Spinal cord (tissue), 10 donors: ENCODE results near the gene HHIPL1. TPM values are rescaled to one million over a fixed set of nuclear protein-coding genes. Genes with fewer than 3 reads are reported as not detected.
"Not testable (repeated sequence)": the region's sequence is repeated elsewhere in the genome, so short reads cannot be mapped to it uniquely, and the experiment has no call there.

Experiments
- DNase-seq, 6 donors: peaks; one replicate each; pipeline versions ENCODE4 v3.0.0 to v3.0.0-alpha.2; 2013 to 2015; ENCODE audit warnings: low spot score in 6 of 6, low read depth in 4 of 6
- H3K27ac ChIP-seq: one replicate; pipeline ENCODE4 v1.5.1; 2013; ENCODE audit warnings: low read depth, low read length, control low read depth
- H3K27me3 ChIP-seq: one replicate; pipeline ENCODE4 v1.6.1; 2013; ENCODE audit warnings: low read length; ENCODE audit not compliant: control insufficient read depth, insufficient read depth
- H3K36me3 ChIP-seq: one replicate; pipeline ENCODE4 v1.6.1; 2013; ENCODE audit warnings: low read length; ENCODE audit not compliant: control insufficient read depth, insufficient read depth
- H3K4me1 ChIP-seq: one replicate; pipeline ENCODE4 v1.6.1; 2013; ENCODE audit warnings: low read length; ENCODE audit not compliant: control insufficient read depth, insufficient read depth
- H3K4me3 ChIP-seq: one replicate; pipeline ENCODE4 v1.5.1; 2013; ENCODE audit warnings: low read depth, low read length, control low read depth
- H3K9me3 ChIP-seq: one replicate; pipeline ENCODE4 v1.6.1; 2013; ENCODE audit warnings: low read length; ENCODE audit not compliant: control insufficient read depth, insufficient read depth
- whole genome bisulfite sequencing: methylation state at CpG from one replicate; pipeline ENCODE4 v1.1.5; 2013; ENCODE audit warnings: missing lambda C conversion rate; ENCODE audit not compliant: insufficient coverage; 5-methylcytosine and 5-hydroxymethylcytosine counted together
- polyA plus RNA-seq, 2 donors: library from polyadenylated mRNA; unstranded; fragments of 120-200 nt; gene quantifications; one replicate each; pipeline ENCODE4 v1.2.1, GENCODE V29; 2013; ENCODE audit not compliant: insufficient read length in 2 of 2
- total RNA-seq, 2 donors: library from RNA; depleted of rRNA in 1 of 2; stranded (reverse); fragments of 120-200 nt in 1 of 2; fragments of >200 nt in 1 of 2; gene quantifications; one replicate each; pipeline versions ENCODE4 v1.2.3 to v1.2.4, GENCODE V29; 2013 to 2014
- donor health status: healthy.

Gene HHIPL1
- total and polyA plus RNA-seq, 4 donors = 4.8 to 6.2 (median 5.4) TPM

GRCh38 chr14:99633141-99633540 lies 11.8 kb upstream of the HHIPL1 start:
- Histone ChIP-seq H3K27me3 (no peaks in the 10 kb centered on the region), H3K9me3 (no peaks in the 10 kb centered on the region), H3K36me3 (no peaks in the 10 kb centered on the region), H3K4me3 (no peak overlapping the region), H3K4me1 (peaks cover 19% of the 10 kb centered on the region), H3K27ac (no peak overlapping the region)
- no peak for DNase-seq
- WGBS = 84% methylated on average over 3 of the region's 3 CpGs

DNA sequence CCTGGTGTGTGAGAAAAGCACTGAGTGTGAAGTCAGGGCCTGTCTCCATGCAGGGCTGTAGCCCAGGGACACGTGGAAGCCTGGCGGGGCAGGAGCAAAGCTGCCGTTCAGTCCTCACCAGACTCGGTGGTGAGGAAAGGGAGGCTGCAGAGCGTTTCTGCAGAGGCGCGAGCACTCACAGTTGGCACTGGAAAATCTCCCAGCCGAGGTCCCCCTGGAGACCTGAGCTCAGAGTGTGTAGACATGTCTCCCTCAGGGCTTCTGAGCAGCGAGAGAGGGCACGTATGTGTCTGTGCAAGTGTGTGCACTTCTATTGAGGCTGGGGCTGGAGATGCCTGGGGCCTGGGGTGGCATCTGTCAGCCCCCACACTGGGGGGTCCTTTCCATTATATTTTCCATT lies 11.0 kb upstream of the HHIPL1 start:
- 46% methylated on average over 10 of the region's 10 CpGs for WGBS
- no peaks in the 10 kb centered on the region for H3K27me3 ChIP-seq
- peak in 1 of 6 donors; percentile 62 for DNase-seq
- no peaks in the 10 kb centered on the region for H3K36me3 ChIP-seq
- H3K4me1 ChIP-seq = peaks cover 14% of the 10 kb centered on the region
- no peaks in the 10 kb centered on the region for H3K9me3 ChIP-seq
- no peak overlapping the region for H3K4me3 ChIP-seq
- H3K27ac ChIP-seq = no peak overlapping the region

DNA sequence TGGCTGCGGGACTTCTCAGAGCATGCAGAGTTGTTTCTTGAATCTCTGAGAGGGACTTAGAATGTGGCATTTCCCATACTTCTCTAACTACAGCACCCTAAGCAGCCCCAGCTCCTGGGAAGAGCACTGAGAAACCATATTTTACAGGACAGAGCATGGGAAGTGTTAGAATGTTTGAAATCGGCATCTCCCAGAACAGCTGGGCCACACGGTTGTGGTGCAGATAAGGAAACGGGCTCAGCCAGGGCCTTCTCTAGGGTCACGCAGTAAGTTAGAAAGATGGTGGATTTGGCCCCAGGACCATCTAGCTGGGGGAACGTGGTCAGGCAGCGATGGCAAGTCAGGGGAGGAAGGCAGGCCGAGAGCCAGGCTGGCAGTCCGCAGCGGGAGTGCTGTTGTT lies 10.5 kb upstream of the HHIPL1 start:
- no peak for DNase-seq
- Histone ChIP-seq H3K27me3 (no peaks in the 10 kb centered on the region), H3K9me3 (no peaks in the 10 kb centered on the region), H3K4me3 (no peak overlapping the region), H3K27ac (no peak overlapping the region), H3K36me3 (no peaks in the 10 kb centered on the region), H3K4me1 (peaks cover 11% of the 10 kb centered on the region)
- 76% methylated on average over 6 of the region's 10 CpGs for WGBS

DNA sequence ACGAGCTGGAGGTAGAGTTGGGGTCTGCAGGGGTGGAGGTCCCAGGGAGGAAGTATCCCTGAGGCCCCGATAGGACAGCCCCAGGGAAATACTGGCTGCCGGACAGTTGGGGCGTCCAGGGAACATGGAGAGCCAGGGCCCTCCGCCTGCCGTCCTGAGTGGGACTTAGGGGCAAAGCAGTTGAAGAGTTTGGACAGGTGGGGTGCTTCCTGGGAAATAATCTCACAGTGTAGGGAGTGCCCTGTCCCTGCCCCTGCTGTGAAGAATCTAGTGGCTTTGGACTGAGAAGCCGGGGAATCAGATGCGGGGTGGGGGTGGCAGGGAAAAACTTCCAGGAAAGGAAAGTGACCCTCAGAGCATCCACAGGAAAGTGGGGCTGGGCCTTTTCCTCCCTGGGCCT lies 9.8 kb upstream of the HHIPL1 start:
- H3K9me3 ChIP-seq = no peaks in the 10 kb centered on the region
- peaks cover 11% of the 10 kb centered on the region for H3K4me1 ChIP-seq
- H3K4me3 ChIP-seq = no peak overlapping the region
- 83% methylated on average over 8 of the region's 8 CpGs for WGBS
- no peak overlapping the region for H3K27ac ChIP-seq
- no peaks in the 10 kb centered on the region for H3K36me3 ChIP-seq
- no peak for DNase-seq
- no peaks in the 10 kb centered on the region for H3K27me3 ChIP-seq

- peaks cover 11% of the 10 kb centered on the region for H3K4me1 ChIP-seq
- WGBS = 58% methylated on average over 2 of the region's 5 CpGs
Measured at GRCh38 chr14:99636487-99636886, 8.4 kb upstream of the HHIPL1 start.

DNA sequence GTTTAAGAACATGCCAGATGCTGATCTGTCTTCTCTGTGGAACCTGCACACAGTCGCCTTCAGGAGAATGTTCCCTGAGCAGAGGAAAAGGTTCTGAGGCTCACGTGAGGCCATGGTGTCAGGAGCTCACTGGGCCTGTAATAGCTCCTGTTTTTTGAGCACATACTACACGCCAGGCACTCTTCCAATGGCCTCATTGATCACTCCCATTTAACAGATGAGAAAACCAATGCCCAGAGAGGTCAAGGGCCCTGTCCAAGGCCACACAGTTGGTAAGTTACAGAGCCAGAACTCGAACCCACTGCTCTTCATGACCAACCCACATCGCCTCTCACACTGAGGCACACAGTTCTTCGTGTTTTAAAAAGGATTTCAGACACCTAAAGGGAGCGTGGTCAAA lies 7.3 kb upstream of the HHIPL1 start:
- Histone ChIP-seq H3K36me3 (no peaks in the 10 kb centered on the region), H3K27ac (no peak overlapping the region), H3K27me3 (no peaks in the 10 kb centered on the region), H3K4me3 (no peak overlapping the region), H3K4me1 (peaks cover 11% of the 10 kb centered on the region), H3K9me3 (no peaks in the 10 kb centered on the region)
- no peak for DNase-seq
- WGBS = 91% methylated on average over 7 of the region's 7 CpGs

More at GRCh38 chr14:99636487-99636886, 8.4 kb upstream of the HHIPL1 start:
- H3K27me3 ChIP-seq = no peaks in the 10 kb centered on the region
- H3K36me3 ChIP-seq = no peaks in the 10 kb centered on the region
- no peak for DNase-seq
- no peaks in the 10 kb centered on the region for H3K9me3 ChIP-seq
- H3K4me3 ChIP-seq = no peak overlapping the region
- H3K27ac ChIP-seq = no peak overlapping the region

GRCh38 chr14:99642771-99643170 lies 2.2 kb upstream of the HHIPL1 start:
- not testable (repeated sequence) for H3K4me3 ChIP-seq, H3K27ac ChIP-seq, DNase-seq, H3K9me3 ChIP-seq, H3K36me3 ChIP-seq
- peaks cover 19% of the 10 kb centered on the region for H3K4me1 ChIP-seq
- peaks cover 13% of the 10 kb centered on the region for H3K27me3 ChIP-seq
- 93% methylated on average over 4 of the region's 5 CpGs for WGBS

- WGBS = 73% methylated on average over 5 of the region's 6 CpGs
- H3K4me3 ChIP-seq = no peak overlapping the region
- H3K4me1 ChIP-seq = peaks cover 19% of the 10 kb centered on the region
- no peak overlapping the region for H3K27ac ChIP-seq
- peaks cover 2% of the 10 kb centered on the region for H3K36me3 ChIP-seq
- no peak for DNase-seq
- peaks cover 13% of the 10 kb centered on the region for H3K27me3 ChIP-seq
- no peaks in the 10 kb centered on the region for H3K9me3 ChIP-seq
Measured at GRCh38 chr14:99643343-99643742, 1.6 kb upstream of the HHIPL1 start.

DNA sequence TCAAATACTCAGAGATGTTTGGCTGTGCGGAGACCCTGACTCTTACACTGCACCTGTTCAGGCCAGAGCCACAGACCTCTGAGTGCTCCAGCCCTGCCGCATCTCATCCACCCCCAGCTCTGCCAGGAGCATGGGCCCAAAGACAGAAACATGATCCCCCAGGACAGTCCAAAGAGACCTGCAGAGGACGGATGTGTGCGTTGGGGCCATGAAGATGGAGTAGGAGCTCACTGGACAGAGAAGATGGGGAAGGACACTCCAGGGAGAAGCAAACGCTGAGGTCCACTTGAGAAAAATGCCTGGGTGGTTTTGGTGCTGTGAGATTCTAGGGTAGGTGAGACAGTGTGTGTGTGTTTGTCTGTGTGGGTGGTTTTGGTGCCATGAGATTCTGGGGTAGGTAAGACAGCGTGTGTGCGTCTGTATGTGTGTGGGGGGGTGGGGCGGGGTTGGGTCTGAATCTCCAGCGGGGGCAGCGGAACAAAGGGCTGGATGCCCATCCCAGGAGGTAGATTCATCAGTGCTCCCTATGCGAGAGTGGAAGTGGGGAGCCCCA lies 818 bp upstream of the HHIPL1 start:
- Histone ChIP-seq H3K27ac (no peak overlapping the region), H3K4me3 (no peak overlapping the region), H3K27me3 (peaks cover 13% of the 10 kb centered on the region), H3K4me1 (peaks cover 19% of the 10 kb centered on the region), H3K36me3 (peaks cover 2% of the 10 kb centered on the region), H3K9me3 (no peaks in the 10 kb centered on the region)
- DNase-seq = no peak
- WGBS = 89% methylated on average over 11 of the region's 11 CpGs
